SH-SY5Y (cell line): ENCODE measurements around the gene NKAIN4.

Experiments
- GATA2 ChIP-seq: IDR thresholded peaks from 2 replicates; pipeline ENCODE4 v1.6.1; 2011; ENCODE audit warnings: mild to moderate bottlenecking, low read depth, low read length
- GATA3 ChIP-seq: IDR thresholded peaks from 2 replicates; pipeline ENCODE4 v1.6.1; 2011; ENCODE audit warnings: low read depth, mild to moderate bottlenecking, low read length, moderate library complexity

- no peak for TF ChIP-seq GATA2
- no peak for TF ChIP-seq GATA3
Measured at GRCh38 chr20:63194797-63195173, 59.5 kb downstream of the NKAIN4 start.
